COR-L47 (cell line): ENCODE results near the gene PFDN2.

ENCODE experiments used
- DNase-seq: peaks from one replicate; lab custom pipeline; 2025; lab: John Stamatoyannopoulos, UW

Gene PFDN2

DNA sequence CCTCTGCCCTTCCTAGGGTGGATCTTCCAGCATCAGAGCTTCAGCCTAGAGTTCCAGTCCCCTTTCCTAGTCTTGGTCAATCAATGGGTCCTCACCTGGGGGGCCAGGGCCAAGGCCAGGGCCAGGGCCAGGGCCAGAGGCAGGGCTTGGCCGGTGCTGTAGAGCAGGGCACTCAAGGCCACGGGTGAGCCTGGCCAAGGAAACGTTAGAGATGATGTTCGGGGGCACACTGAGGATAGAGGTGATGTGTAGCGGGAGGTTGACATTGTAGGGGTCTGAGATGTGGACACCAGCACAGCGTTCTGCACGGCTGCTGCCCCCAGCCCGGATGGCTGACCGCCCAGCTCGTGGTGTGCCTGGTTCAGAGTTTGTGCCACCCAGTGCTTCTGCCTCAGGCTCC, 66.6 kb downstream of the PFDN2 start:
- DNase-seq, result no peak
